Thyroid gland (tissue), 4 donors: Measurements from ENCODE around the gene C5orf63. TPM values are rescaled to one million over a fixed set of nuclear protein-coding genes. Genes with fewer than 3 reads are reported as not detected.
"Not testable (repeated sequence)": the region's sequence is repeated elsewhere in the genome, so short reads cannot be mapped to it uniquely, and the experiment has no call there.

Experiments used
- DNase-seq, 2 donors: peaks; one replicate each; pipeline ENCODE4 v3.0.0-alpha.2; 2019
- H3K27ac ChIP-seq, 3 donors: fragments of 200-600 bp; sonication (generic); 1 replicate in 2 of 3; 2 replicates in 1 of 3; pipeline ENCODE4 v1.5.1; 2016 to 2019; ENCODE audit warnings: mild to moderate bottlenecking in 1 of 3, moderate library complexity in 1 of 3
- H3K27me3 ChIP-seq: fragments of 200-600 bp; sonication (generic); one replicate; pipeline ENCODE4 v1.5.1; 2019
- H3K36me3 ChIP-seq, 2 donors: fragments of 200-600 bp; sonication (generic); one replicate each; pipeline ENCODE4 v1.5.1; 2016 to 2019
- H3K4me1 ChIP-seq, 2 donors: fragments of 200-600 bp; sonication (generic); one replicate each; pipeline ENCODE4 v1.5.1; 2017 to 2019
- H3K4me3 ChIP-seq, 3 donors: fragments of 200-600 bp; sonication (generic); replicated peaks in 1 of 3; 1 replicate in 2 of 3; 2 replicates in 1 of 3; pipeline ENCODE4 v1.5.1; 2016; ENCODE audit warnings: mild to moderate bottlenecking in 1 of 3
- H3K9me3 ChIP-seq: fragments of 200-600 bp; sonication (generic); one replicate; pipeline ENCODE4 v1.5.1; 2017
- POLR2A ChIP-seq, 2 donors: fragments of 450-650 bp; IDR thresholded peaks; one replicate each; pipeline ENCODE4 v1.6.1; 2017; ENCODE audit warnings: antibody characterized with exemption in 2 of 2, mild to moderate bottlenecking in 2 of 2, moderate library complexity in 1 of 2
- WGBS, 2 donors: methylation state at CpG; one replicate each; pipeline ENCODE4 v1.1.5; 2017; 5-methylcytosine and 5-hydroxymethylcytosine counted together
- intact Hi-C: fragments of 100-400 bp; cut with DNase I; formaldehyde crosslinking; loops from one replicate; pipeline ENCODE4 v1.15.1; 2023
- total RNA-seq, 4 donors: library from RNA; depleted of rRNA; stranded (reverse); fragments of >200 nt; gene quantifications; one replicate each; pipeline ENCODE4 v1.2.3, GENCODE V29; 2016
- TF ChIP-seq, protein P1 (sequence below), 6 experiments: fragments of 200-600 bp in 3 of 6; fragments of 450-650 bp in 3 of 6; sonication (generic) in 3 of 6; IDR thresholded peaks; one replicate each; pipeline ENCODE4 v1.5.1; 2016 to 2019; ENCODE audit warnings: antibody characterized with exemption in 6 of 6, mild to moderate bottlenecking in 2 of 6, inconsistent platforms in 1 of 6, moderate library complexity in 1 of 6

Gene C5orf63
- total RNA-seq, 4 donors from 2014 or later, result 4.3 to 13.7 (median 6.6) TPM

DNA sequence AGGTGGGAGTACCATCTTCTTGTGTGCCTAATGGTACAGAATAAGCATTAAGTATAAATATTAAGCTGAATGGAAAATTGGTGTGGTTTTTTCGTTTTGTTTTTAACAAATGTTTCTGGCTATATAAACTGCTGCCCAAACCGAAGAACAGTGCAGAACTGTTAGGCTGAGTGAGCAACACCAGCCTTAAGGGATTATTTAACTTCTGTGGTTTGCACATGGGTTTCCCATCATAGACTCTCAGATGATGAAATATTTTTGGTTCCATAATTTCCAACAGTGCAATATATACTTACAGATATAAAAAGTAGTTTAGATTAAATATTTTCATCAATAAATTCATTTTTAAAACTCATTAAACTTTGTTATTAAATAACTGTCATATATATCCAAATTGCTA, 16.4 kb downstream of the C5orf63 start:
- intact Hi-C loops, result no loop called here
- Histone ChIP-seq H3K4me3 (no peak overlapping the region), H3K27ac (no peak overlapping the region), H3K27me3 (no peaks in the 10 kb centered on the region), H3K4me1 (no peaks in the 10 kb centered on the region), H3K9me3 (no peaks in the 10 kb centered on the region), H3K36me3 (no peaks in the 10 kb centered on the region)
- DNase-seq, result no peak
- 85 to 94% methylated on average over 2 of the region's 2 CpGs for WGBS, 2 donors
- TF ChIP-seq POLR2A (IDR thresholded peaks at IDR 0.05), result no peak
- TF ChIP-seq, protein P1, sequence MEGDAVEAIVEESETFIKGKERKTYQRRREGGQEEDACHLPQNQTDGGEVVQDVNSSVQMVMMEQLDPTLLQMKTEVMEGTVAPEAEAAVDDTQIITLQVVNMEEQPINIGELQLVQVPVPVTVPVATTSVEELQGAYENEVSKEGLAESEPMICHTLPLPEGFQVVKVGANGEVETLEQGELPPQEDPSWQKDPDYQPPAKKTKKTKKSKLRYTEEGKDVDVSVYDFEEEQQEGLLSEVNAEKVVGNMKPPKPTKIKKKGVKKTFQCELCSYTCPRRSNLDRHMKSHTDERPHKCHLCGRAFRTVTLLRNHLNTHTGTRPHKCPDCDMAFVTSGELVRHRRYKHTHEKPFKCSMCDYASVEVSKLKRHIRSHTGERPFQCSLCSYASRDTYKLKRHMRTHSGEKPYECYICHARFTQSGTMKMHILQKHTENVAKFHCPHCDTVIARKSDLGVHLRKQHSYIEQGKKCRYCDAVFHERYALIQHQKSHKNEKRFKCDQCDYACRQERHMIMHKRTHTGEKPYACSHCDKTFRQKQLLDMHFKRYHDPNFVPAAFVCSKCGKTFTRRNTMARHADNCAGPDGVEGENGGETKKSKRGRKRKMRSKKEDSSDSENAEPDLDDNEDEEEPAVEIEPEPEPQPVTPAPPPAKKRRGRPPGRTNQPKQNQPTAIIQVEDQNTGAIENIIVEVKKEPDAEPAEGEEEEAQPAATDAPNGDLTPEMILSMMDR (IDR thresholded peaks at IDR 0.05), result no peak

DNA sequence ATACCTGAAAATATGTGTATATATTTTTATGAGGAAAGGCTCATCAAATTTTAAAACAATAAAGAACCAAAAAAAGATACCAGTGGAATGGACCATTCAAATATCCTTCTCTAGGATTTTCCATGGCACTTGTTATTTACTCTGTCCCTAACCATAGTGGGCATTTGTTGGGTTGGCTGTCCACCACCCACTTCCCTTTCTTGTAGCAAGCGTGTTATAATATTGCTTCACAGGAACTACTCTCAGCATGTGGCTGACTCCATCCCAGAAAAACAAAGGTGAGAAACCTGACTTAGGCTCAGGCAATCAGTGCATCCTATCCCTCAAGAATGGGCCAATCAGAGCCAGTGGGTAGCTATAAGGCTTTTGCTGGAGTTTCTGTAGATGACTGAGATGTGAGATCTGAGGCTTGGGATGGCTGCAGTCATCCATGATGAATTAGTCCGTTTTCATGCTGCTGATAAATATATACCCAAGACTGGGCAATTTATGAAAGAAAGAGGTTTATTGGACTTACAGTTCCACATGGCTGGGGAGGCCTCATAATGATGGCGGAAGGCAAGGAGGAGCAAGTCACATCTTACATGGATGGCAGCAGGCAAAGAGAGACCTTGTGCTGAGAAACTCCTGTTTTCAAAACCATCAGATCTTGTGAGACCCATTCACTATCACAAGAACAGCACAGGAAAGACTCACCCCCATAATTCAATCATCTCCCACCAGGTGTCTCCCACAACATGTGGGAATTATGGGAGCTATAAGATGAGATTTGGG, 17.2 kb downstream of the C5orf63 start:
- 87 to 95% methylated on average over 3 of the region's 3 CpGs for WGBS, 2 donors
- no peak overlapping the region for H3K4me3 ChIP-seq
- no peak for DNase-seq
- no peaks in the 10 kb centered on the region for H3K9me3 ChIP-seq
- intact Hi-C loops, result no loop called here
- H3K27ac ChIP-seq, result no peak overlapping the region
- TF ChIP-seq, protein P1 (IDR thresholded peaks at IDR 0.05), result no peak
- TF ChIP-seq POLR2A (IDR thresholded peaks at IDR 0.05), result no peak
- no peaks in the 10 kb centered on the region for H3K4me1 ChIP-seq
- no peaks in the 10 kb centered on the region for H3K36me3 ChIP-seq
- no peaks in the 10 kb centered on the region for H3K27me3 ChIP-seq

DNA sequence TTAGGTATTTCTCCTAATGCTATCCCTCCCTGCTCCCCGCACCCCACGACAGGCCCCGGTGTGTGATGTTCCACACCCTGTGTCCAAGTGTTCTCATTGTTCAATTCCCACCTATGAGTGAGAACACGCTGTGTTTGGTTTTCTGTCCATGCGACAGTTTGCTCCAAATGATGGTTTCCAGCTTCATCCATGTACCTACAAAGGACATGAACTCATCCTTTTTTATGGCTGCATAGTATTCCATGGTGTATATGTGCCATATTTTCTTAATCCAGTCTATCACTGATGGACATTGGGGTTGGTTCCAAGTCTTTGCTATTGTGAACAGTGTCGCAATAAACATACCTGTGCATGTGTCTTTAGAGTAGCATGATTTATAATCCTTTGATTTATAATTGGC, 19.8 kb downstream of the C5orf63 start:
- WGBS, 2 donors, result 97 to 99% methylated on average over 6 of the region's 6 CpGs
- H3K9me3 ChIP-seq, H3K4me3 ChIP-seq, DNase-seq, H3K27me3 ChIP-seq, H3K27ac ChIP-seq, H3K36me3 ChIP-seq, intact Hi-C loops, H3K4me1 ChIP-seq: not testable (repeated sequence)

DNA sequence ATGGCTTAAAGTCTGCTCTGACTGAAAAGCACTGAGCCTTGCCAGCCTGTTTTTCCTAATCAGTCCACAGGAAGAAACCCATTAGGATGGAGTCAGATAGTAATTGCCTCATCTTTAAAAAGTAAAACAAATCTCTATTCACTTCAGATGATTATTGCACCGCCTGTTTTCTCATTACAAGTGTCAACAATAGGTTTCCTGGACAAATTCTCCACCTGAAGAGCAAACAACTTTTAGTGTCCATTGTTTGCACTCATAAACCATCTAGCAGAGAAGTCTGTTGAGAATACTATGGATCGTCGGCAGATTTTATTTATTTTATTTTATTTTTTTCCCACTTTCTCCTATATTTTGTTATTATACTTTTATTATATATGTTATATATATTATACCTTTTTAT, 20.3 kb downstream of the C5orf63 start:
- Histone ChIP-seq H3K36me3 (no peaks in the 10 kb centered on the region), H3K27me3 (no peaks in the 10 kb centered on the region), H3K27ac (no peak overlapping the region), H3K9me3 (no peaks in the 10 kb centered on the region), H3K4me1 (no peaks in the 10 kb centered on the region), H3K4me3 (no peak overlapping the region)
- 91 to 97% methylated on average over 3 of the region's 3 CpGs for WGBS, 2 donors
- no peak for TF ChIP-seq POLR2A (IDR thresholded peaks at IDR 0.05)
- TF ChIP-seq, protein P1 (IDR thresholded peaks at IDR 0.05), result no peak
- intact Hi-C loops, result no loop called here
- no peak for DNase-seq

DNA sequence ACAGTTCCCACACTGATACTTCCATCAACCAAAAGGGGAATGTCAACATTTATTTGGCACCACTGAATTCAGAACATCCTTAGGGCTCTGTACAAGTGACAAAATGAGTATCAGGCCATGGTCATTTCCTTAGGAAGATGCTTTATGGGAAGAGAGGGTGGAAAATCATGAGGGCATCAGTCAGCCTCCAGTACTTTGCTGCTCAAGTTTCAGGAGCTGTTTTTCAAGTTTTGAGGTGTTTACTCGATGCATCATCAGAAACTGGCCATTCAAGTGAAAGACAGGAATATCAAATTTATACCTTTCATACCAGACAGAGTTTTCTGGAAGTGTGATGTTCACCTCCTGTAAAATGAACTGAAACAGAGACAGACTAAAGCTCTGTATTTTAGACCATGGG, 21.7 kb downstream of the C5orf63 start:
- no peak for DNase-seq
- 96% methylated on average over 1 of the region's 1 CpG for WGBS, 2 donors
- no peaks in the 10 kb centered on the region for H3K9me3 ChIP-seq
- no peaks in the 10 kb centered on the region for H3K27me3 ChIP-seq
- no peak overlapping the region for H3K4me3 ChIP-seq
- TF ChIP-seq, protein P1 (IDR thresholded peaks at IDR 0.05), result no peak
- TF ChIP-seq POLR2A (IDR thresholded peaks at IDR 0.05), result no peak
- no peaks in the 10 kb centered on the region for H3K36me3 ChIP-seq
- intact Hi-C loops, result no loop called here
- H3K4me1 ChIP-seq, result no peaks in the 10 kb centered on the region
- no peak overlapping the region for H3K27ac ChIP-seq
